A673 (cell line): ENCODE data around the gene ADSL.

Source experiments
- EZH2 ChIP-seq: fragments of 200-600 bp; sonication (generic); IDR thresholded peaks from 2 replicates; pipeline ENCODE4 v1.6.1; 2017; ENCODE audit warnings: borderline replicate concordance, low read depth, mild to moderate bottlenecking, mixed read lengths, antibody characterized with exemption, low read length; ENCODE audit not compliant: poor library complexity, severe bottlenecking
- TF ChIP-seq, protein P1 (sequence below): fragments of 300-800, 200-600 bp; sonication (generic); conservative IDR thresholded peaks from 2 replicates; pipeline ENCODE4 v1.5.1; 2017; ENCODE audit warnings: low read depth, mild to moderate bottlenecking, antibody characterized with exemption, low read length, moderate library complexity, mixed read lengths

DNA sequence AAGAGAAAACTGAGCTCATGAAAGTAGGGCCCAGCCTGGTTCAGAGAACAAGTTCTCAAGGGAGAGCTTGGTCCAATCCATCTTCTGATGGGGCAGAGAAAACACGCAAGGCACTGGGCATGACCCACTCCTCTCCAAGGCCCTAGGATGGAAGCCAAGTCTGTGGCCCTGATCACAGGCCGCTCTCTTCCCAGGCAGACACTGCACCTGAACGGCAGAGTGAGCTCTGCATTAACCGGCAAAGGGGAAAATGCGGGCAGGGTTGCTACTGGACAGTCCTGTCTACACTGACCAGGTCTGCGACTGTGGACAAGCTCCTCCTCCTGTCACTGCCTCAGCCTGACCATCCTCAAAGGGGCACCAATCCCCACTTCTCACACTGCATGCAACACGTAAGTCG is 73.4 kb downstream of the ADSL start:
- TF ChIP-seq, protein P1, sequence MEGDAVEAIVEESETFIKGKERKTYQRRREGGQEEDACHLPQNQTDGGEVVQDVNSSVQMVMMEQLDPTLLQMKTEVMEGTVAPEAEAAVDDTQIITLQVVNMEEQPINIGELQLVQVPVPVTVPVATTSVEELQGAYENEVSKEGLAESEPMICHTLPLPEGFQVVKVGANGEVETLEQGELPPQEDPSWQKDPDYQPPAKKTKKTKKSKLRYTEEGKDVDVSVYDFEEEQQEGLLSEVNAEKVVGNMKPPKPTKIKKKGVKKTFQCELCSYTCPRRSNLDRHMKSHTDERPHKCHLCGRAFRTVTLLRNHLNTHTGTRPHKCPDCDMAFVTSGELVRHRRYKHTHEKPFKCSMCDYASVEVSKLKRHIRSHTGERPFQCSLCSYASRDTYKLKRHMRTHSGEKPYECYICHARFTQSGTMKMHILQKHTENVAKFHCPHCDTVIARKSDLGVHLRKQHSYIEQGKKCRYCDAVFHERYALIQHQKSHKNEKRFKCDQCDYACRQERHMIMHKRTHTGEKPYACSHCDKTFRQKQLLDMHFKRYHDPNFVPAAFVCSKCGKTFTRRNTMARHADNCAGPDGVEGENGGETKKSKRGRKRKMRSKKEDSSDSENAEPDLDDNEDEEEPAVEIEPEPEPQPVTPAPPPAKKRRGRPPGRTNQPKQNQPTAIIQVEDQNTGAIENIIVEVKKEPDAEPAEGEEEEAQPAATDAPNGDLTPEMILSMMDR: no peak
- no peak for TF ChIP-seq EZH2
